NCI-H1694 (cell line): Measurements from ENCODE around the gene MRGPRX3.
"Not testable (repeated sequence)": the region's sequence is repeated elsewhere in the genome, so short reads cannot be mapped to it uniquely, and the experiment has no call there.

Experiments used
- DNase-seq: peaks from one replicate; lab custom pipeline; 2025; lab: John Stamatoyannopoulos, UW

The MRGPRX3 gene

GRCh38 chr11:18132341-18132740 lies at the start of gene MRGPRX3:
Gene MRGPRX3 (plus strand): TSS chr11:18132571. CDS start chr11:18137203, 4,632 bp downstream.
- DNase-seq = no peak

GRCh38 chr11:18088366-18088765 lies 44.0 kb upstream of the MRGPRX3 start:
- DNase-seq = no peak

GRCh38 chr11:18088966-18089365 lies 43.4 kb upstream of the MRGPRX3 start:
- no peak for DNase-seq

- DNase-seq = no peak
These were observed 40.6 kb upstream of the MRGPRX3 start for GRCh38 chr11:18091731-18092130.

GRCh38 chr11:18093959-18094358 lies 38.4 kb upstream of the MRGPRX3 start:
- no peak for DNase-seq

- DNase-seq = no peak
These were observed 31.3 kb upstream of the MRGPRX3 start for GRCh38 chr11:18100926-18101656.

GRCh38 chr11:18105086-18105801 lies 27.1 kb upstream of the MRGPRX3 start:
- no peak for DNase-seq

GRCh38 chr11:18105802-18106574 lies 26.4 kb upstream of the MRGPRX3 start, which contains the start of gene SAAL1:
Gene SAAL1 (minus strand): TSS chr11:18106082. CDS start chr11:18106041, 41 bp downstream.
- DNase-seq = peak; percentile 64

GRCh38 chr11:18106688-18107087 lies 25.7 kb upstream of the MRGPRX3 start:
- no peak for DNase-seq

- DNase-seq = no peak
These were observed 24.1 kb upstream of the MRGPRX3 start for GRCh38 chr11:18108254-18108653.

GRCh38 chr11:18111005-18111404 lies 21.4 kb upstream of the MRGPRX3 start:
- no peak for DNase-seq

- peak; percentile 23 for DNase-seq
These were observed 16.8 kb upstream of the MRGPRX3 start for GRCh38 chr11:18115360-18116127.

- not testable (repeated sequence) for DNase-seq
These were observed 11.0 kb upstream of the MRGPRX3 start for GRCh38 chr11:18121331-18121828.

- not testable (repeated sequence) for DNase-seq
These were observed 1.3 kb upstream of the MRGPRX3 start for GRCh38 chr11:18131115-18131514.

GRCh38 chr11:18135308-18135707 lies 2.9 kb downstream of the MRGPRX3 start:
- no peak for DNase-seq

GRCh38 chr11:18137186-18137800 lies 4.9 kb downstream of the MRGPRX3 start:
- DNase-seq = no peak

GRCh38 chr11:18140145-18140544 lies 7.8 kb downstream of the MRGPRX3 start:
- DNase-seq = no peak

GRCh38 chr11:18144243-18144642 lies 11.9 kb downstream of the MRGPRX3 start:
- no peak for DNase-seq

- DNase-seq = no peak
These were observed 12.7 kb downstream of the MRGPRX3 start for GRCh38 chr11:18145025-18145424.

GRCh38 chr11:18145837-18146236 lies 13.5 kb downstream of the MRGPRX3 start:
- DNase-seq = no peak

- no peak for DNase-seq
These were observed 19.2 kb downstream of the MRGPRX3 start for GRCh38 chr11:18151581-18151980.
